GM10847 (cell line): Measurements from ENCODE around the gene WDR88.

ENCODE experiments used
- POLR2A ChIP-seq: IDR thresholded peaks from 2 replicates; pipeline ENCODE4 v1.6.1; 2011; ENCODE audit not compliant: insufficient read length; ENCODE audit errors: extremely low read depth

WDR88 gene

GRCh38 chr19:33132021-33132420 is at the start of gene WDR88:
Gene WDR88, plus strand, starts transcription at chr19:33132114. Its CDS starts 56 bp downstream, at chr19:33132170.
- no peak for TF ChIP-seq POLR2A

- no peak for TF ChIP-seq POLR2A
Observed at GRCh38 chr19:33085570-33086128, 46.3 kb upstream of the WDR88 start.

GRCh38 chr19:33086955-33087354 is 45.0 kb upstream of the WDR88 start:
- no peak for TF ChIP-seq POLR2A

- TF ChIP-seq POLR2A, result no peak
Observed at GRCh38 chr19:33089010-33089409, 42.9 kb upstream of the WDR88 start.

- no peak for TF ChIP-seq POLR2A
Observed at GRCh38 chr19:33090179-33090578, 41.7 kb upstream of the WDR88 start.

- TF ChIP-seq POLR2A, result no peak
Observed at GRCh38 chr19:33093420-33094210, 38.3 kb upstream of the WDR88 start.

- TF ChIP-seq POLR2A, result no peak
Observed at GRCh38 chr19:33094436-33095067, 37.4 kb upstream of the WDR88 start.

GRCh38 chr19:33096005-33096404 is 35.9 kb upstream of the WDR88 start:
- TF ChIP-seq POLR2A, result no peak

- TF ChIP-seq POLR2A, result no peak
Observed at GRCh38 chr19:33098055-33098534, 33.8 kb upstream of the WDR88 start.

- TF ChIP-seq POLR2A, result no peak
Observed at GRCh38 chr19:33100894-33101644, 30.8 kb upstream of the WDR88 start.

- no peak for TF ChIP-seq POLR2A
Observed at GRCh38 chr19:33102893-33103292, 29.0 kb upstream of the WDR88 start.

GRCh38 chr19:33108161-33108560 is 23.8 kb upstream of the WDR88 start:
- TF ChIP-seq POLR2A, result no peak

GRCh38 chr19:33110137-33110910 is 21.6 kb upstream of the WDR88 start:
- no peak for TF ChIP-seq POLR2A

- TF ChIP-seq POLR2A, result no peak
Observed at GRCh38 chr19:33111587-33111986, 20.3 kb upstream of the WDR88 start.

GRCh38 chr19:33114312-33114711 is 17.6 kb upstream of the WDR88 start:
- TF ChIP-seq POLR2A, result no peak
